Heart left ventricle (tissue), 13 donors: ENCODE measurements around the gene AMIGO3.

ENCODE experiments used
- CTCF ChIP-seq, 12 donors: fragments of 200-600 bp; sonication (generic) in 4 of 12; IDR thresholded peaks; one replicate each; pipeline versions ENCODE4 v1.5.0 to v1.8.0; 2018 to 2022; ENCODE audit warnings: antibody characterized with exemption in 12 of 12, mild to moderate bottlenecking in 5 of 12
- POLR2A ChIP-seq, 2 donors: fragments of 450-650 bp; IDR thresholded peaks; one replicate each; pipeline ENCODE4 v1.6.1; 2017; ENCODE audit warnings: antibody characterized with exemption in 2 of 2, mild to moderate bottlenecking in 2 of 2, moderate library complexity in 2 of 2
- donor health status: ischemic (EF 13 %, LVEDD 7.1; RV severe dilation, severe dysfunction).
- donor health status: DM: no; HTN: yes; CAD: no.
- donor health status: DM: no; HTN: no; CAD: no.
- donor health status: ischemic (EF 25% LVEDD 6.9; RV normal size, moderate dysfunction).
- donor health status: ischemic (EF 25% LVEDD 5.7; RV mildly dilated, moderate dysfunction).
- donor health status: ischemic (EF 35%, LVEDD 5.7; RV mildly dilated, moderate dysfunction).
- donor health status: nonischemic (EF 11% LVEDD 7.7; RV severe dilation, severe dysfunction).
- donor health status: DM: yes; HTN: yes; CAD: no.
- donor health status: PGD.
- donor health status: ischemic (EF 29% LVEDD 5.4; RV normal size, mild dysfunction).
- donor health status: nonischemic (EF 23%, LVEDD 6.1; RV moderate dilation, normal function).

GRCh38 chr3:49712166-49712565 lies 7.3 kb downstream of the AMIGO3 start:
- no peak for TF ChIP-seq POLR2A (IDR thresholded peaks at IDR 0.05)
- TF ChIP-seq CTCF (IDR thresholded peaks at IDR 0.05), result no peak
